ENCODE measurements around the gene TMEM151B.

- TF ChIP-seq POLR2A (IDR thresholded peaks at IDR 0.05; ENCODE audit: low read depth, low read length) (no peak), TAF1 (IDR thresholded peaks at IDR 0.05; ENCODE audit: low read depth, low read length) (no peak), POLR2AphosphoS5 (IDR thresholded peaks at IDR 0.05; ENCODE audit: low read depth, low read length) (no peak), SPI1 (IDR thresholded peaks at IDR 0.05; ENCODE audit: low read depth, low read length) (no peak), PAX5 (IDR thresholded peaks at IDR 0.05; ENCODE audit: insufficient read depth, low read length, severe bottlenecking) (no peak)
Measured at GRCh38 chr6:44222486-44223318, 47.5 kb upstream of the TMEM151B start.
